Measurements from ENCODE around the gene LGALS1. TPM values are rescaled to one million over a fixed set of nuclear protein-coding genes. Genes with fewer than 3 reads are reported as not detected.

LGALS1 gene
- polyA plus RNA-seq, 1 of the 3 experiments (the other 2 are of a cell fraction): 12,045 TPM

GRCh38 chr22:37664249-37665101 lies 11.0 kb upstream of the LGALS1 start:
- no peak overlapping the region for H3K4me3 ChIP-seq (ENCODE audit: low read depth in 2 of 2, low read length in 1 of 2)
- POLR2A ChIA-PET: interaction anchor here (0.6 to 1.1 kb wide), 2 partner anchors 10 to 54 kb away, joined by 3 read pairs; no protein-coding TSS in a partner anchor
- no peak for DNase-seq
- TF ChIP-seq, protein P1, sequence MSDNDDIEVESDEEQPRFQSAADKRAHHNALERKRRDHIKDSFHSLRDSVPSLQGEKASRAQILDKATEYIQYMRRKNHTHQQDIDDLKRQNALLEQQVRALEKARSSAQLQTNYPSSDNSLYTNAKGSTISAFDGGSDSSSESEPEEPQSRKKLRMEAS (IDR thresholded peaks at IDR 0.05; ENCODE audit: low read depth): no peak
- TF ChIP-seq TCF12 (IDR thresholded peaks at IDR 0.05): no peak
- TF ChIP-seq POLR2AphosphoS5 (IDR thresholded peaks at IDR 0.05; ENCODE audit: low read depth, low read length): no peak
- TF ChIP-seq RFX5 (IDR thresholded peaks at IDR 0.05; ENCODE audit: low read length): no peak
- TF ChIP-seq, protein P2, sequence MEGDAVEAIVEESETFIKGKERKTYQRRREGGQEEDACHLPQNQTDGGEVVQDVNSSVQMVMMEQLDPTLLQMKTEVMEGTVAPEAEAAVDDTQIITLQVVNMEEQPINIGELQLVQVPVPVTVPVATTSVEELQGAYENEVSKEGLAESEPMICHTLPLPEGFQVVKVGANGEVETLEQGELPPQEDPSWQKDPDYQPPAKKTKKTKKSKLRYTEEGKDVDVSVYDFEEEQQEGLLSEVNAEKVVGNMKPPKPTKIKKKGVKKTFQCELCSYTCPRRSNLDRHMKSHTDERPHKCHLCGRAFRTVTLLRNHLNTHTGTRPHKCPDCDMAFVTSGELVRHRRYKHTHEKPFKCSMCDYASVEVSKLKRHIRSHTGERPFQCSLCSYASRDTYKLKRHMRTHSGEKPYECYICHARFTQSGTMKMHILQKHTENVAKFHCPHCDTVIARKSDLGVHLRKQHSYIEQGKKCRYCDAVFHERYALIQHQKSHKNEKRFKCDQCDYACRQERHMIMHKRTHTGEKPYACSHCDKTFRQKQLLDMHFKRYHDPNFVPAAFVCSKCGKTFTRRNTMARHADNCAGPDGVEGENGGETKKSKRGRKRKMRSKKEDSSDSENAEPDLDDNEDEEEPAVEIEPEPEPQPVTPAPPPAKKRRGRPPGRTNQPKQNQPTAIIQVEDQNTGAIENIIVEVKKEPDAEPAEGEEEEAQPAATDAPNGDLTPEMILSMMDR (IDR thresholded peaks at IDR 0.05): no peak
- TF ChIP-seq, protein P3, sequence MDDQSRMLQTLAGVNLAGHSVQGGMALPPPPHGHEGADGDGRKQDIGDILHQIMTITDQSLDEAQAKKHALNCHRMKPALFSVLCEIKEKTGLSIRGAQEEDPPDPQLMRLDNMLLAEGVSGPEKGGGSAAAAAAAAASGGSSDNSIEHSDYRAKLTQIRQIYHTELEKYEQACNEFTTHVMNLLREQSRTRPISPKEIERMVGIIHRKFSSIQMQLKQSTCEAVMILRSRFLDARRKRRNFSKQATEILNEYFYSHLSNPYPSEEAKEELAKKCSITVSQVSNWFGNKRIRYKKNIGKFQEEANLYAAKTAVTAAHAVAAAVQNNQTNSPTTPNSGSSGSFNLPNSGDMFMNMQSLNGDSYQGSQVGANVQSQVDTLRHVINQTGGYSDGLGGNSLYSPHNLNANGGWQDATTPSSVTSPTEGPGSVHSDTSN (IDR thresholded peaks at IDR 0.05): no peak
- TF ChIP-seq SMC3 (IDR thresholded peaks at IDR 0.05; ENCODE audit: low read depth, low read length): no peak
- H4K20me1 ChIP-seq (ENCODE audit: insufficient read depth): peaks cover 20% of the 10 kb centered on the region; the same call in 1 of the 2 replicates
- H3F3A ChIP-seq (replicated peaks; ENCODE audit: insufficient read depth): peaks cover 10% of the 10 kb centered on the region
- peaks cover 0 to 2% of the 10 kb centered on the region in 2 experiments for H3K36me3 ChIP-seq (replicated peaks in 1 of 2; ENCODE audit: control insufficient read depth in 1 of 2, insufficient read depth in 2 of 2, low read length in 1 of 2)
- H3K27ac ChIP-seq (ENCODE audit: low read depth in 2 of 2, low read length in 1 of 2): no peak overlapping the region
- 87% methylated on average over 16 of the region's 16 CpGs for WGBS (ENCODE audit: low lambda C conversion rate)
- H3K9me2 ChIP-seq: no peaks in the 10 kb centered on the region
- H3K79me2 ChIP-seq (ENCODE audit: insufficient read depth): peaks cover 81% of the 10 kb centered on the region
- H3K27me3 ChIP-seq (ENCODE audit: insufficient read depth): no peaks in the 10 kb centered on the region
- H3K4me2 ChIP-seq: no peak overlapping the region
- H3K9ac ChIP-seq: no peak overlapping the region
- H3K4me1 ChIP-seq (ENCODE audit: control insufficient read depth in 1 of 2, insufficient read depth in 2 of 2, low read depth in 1 of 2, low read length in 1 of 2): peaks cover 15 to 26% of the 10 kb centered on the region in 2 experiments; a peak in 3 of 4 replicates
- no peaks in the 10 kb centered on the region for H3K9me3 ChIP-seq
- CTCF ChIA-PET: interaction anchor here (8.7 to 44.3 kb wide), 2 partner anchors 18 to 31 kb away, joined by 123 to 898 read pairs; partner anchors contain the start of genes NOL12 and SH3BP1
- no peak overlapping the region for H2AFZ ChIP-seq (ENCODE audit: low read depth)

DNA sequence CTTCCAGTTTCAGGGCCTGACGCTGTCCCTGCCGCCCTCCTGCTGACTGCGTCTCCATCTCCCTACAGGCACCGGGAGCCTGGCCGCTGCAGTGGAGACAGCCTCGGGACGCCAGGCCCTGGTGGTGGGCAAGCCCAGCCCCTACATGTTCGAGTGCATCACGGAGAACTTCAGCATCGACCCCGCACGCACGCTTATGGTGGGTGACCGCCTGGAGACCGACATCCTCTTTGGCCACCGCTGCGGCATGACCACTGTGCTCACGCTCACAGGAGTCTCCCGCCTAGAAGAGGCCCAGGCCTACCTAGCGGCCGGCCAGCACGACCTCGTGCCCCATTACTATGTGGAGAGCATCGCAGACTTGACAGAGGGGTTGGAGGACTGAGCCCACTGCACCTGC lies 9.9 kb upstream of the LGALS1 start:
- H3K36me3 ChIP-seq (replicated peaks in 1 of 2; ENCODE audit: control insufficient read depth in 1 of 2, insufficient read depth in 2 of 2, low read length in 1 of 2): peaks cover 0 to 2% of the 10 kb centered on the region in 2 experiments
- no peak overlapping the region for H3K27ac ChIP-seq (ENCODE audit: low read depth in 2 of 2, low read length in 1 of 2)
- H3K4me1 ChIP-seq (ENCODE audit: control insufficient read depth in 1 of 2, insufficient read depth in 2 of 2, low read depth in 1 of 2, low read length in 1 of 2): peaks cover 11 to 16% of the 10 kb centered on the region in 2 experiments; a peak in 3 of 4 replicates
- no peak overlapping the region for H3K4me2 ChIP-seq
- peaks cover 71% of the 10 kb centered on the region for H3K79me2 ChIP-seq (ENCODE audit: insufficient read depth)
- 96% methylated on average over 18 of the region's 24 CpGs for WGBS (ENCODE audit: low lambda C conversion rate)
- ChIA-PET POLR2A (no interaction called here), CTCF (interaction anchor here (44.3 kb wide), 1 partner anchor 32 kb away, joined by 898 read pairs; the partner anchor contains the start of gene SH3BP1)
- H2AFZ ChIP-seq (ENCODE audit: low read depth): no peak overlapping the region
- H3K4me3 ChIP-seq (ENCODE audit: low read depth in 2 of 2, low read length in 1 of 2): no peak overlapping the region
- H3K9me3 ChIP-seq: no peaks in the 10 kb centered on the region
- peaks cover 10% of the 10 kb centered on the region for H3F3A ChIP-seq (replicated peaks; ENCODE audit: insufficient read depth)
- no peak overlapping the region for H3K9ac ChIP-seq
- H3K9me2 ChIP-seq: no peaks in the 10 kb centered on the region
- no peak for DNase-seq
- no peaks in the 10 kb centered on the region for H3K27me3 ChIP-seq (ENCODE audit: insufficient read depth)
- peaks cover 10% of the 10 kb centered on the region; the same call in 1 of the 2 replicates for H4K20me1 ChIP-seq (ENCODE audit: insufficient read depth)
- TF ChIP-seq, protein P4, sequence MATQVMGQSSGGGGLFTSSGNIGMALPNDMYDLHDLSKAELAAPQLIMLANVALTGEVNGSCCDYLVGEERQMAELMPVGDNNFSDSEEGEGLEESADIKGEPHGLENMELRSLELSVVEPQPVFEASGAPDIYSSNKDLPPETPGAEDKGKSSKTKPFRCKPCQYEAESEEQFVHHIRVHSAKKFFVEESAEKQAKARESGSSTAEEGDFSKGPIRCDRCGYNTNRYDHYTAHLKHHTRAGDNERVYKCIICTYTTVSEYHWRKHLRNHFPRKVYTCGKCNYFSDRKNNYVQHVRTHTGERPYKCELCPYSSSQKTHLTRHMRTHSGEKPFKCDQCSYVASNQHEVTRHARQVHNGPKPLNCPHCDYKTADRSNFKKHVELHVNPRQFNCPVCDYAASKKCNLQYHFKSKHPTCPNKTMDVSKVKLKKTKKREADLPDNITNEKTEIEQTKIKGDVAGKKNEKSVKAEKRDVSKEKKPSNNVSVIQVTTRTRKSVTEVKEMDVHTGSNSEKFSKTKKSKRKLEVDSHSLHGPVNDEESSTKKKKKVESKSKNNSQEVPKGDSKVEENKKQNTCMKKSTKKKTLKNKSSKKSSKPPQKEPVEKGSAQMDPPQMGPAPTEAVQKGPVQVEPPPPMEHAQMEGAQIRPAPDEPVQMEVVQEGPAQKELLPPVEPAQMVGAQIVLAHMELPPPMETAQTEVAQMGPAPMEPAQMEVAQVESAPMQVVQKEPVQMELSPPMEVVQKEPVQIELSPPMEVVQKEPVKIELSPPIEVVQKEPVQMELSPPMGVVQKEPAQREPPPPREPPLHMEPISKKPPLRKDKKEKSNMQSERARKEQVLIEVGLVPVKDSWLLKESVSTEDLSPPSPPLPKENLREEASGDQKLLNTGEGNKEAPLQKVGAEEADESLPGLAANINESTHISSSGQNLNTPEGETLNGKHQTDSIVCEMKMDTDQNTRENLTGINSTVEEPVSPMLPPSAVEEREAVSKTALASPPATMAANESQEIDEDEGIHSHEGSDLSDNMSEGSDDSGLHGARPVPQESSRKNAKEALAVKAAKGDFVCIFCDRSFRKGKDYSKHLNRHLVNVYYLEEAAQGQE (IDR thresholded peaks at IDR 0.05; ENCODE audit: low read depth, low read length): no peak
- TF ChIP-seq GABPA (IDR thresholded peaks at IDR 0.05; ENCODE audit: low read depth): no peak
- TF ChIP-seq RAD21 (IDR thresholded peaks at IDR 0.05; ENCODE audit: low read length): no peak
- TF ChIP-seq NRF1 (IDR thresholded peaks at IDR 0.05; ENCODE audit: low read depth, low read length): no peak
- no peak for TF ChIP-seq TCF12 (IDR thresholded peaks at IDR 0.05)
- no peak for TF ChIP-seq SMC3 (IDR thresholded peaks at IDR 0.05; ENCODE audit: low read depth, low read length)
- TF ChIP-seq, protein P5, sequence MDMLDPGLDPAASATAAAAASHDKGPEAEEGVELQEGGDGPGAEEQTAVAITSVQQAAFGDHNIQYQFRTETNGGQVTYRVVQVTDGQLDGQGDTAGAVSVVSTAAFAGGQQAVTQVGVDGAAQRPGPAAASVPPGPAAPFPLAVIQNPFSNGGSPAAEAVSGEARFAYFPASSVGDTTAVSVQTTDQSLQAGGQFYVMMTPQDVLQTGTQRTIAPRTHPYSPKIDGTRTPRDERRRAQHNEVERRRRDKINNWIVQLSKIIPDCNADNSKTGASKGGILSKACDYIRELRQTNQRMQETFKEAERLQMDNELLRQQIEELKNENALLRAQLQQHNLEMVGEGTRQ (IDR thresholded peaks at IDR 0.05; ENCODE audit: borderline replicate concordance, low read depth, low read length): no peak
- TF ChIP-seq FOSL2 (IDR thresholded peaks at IDR 0.05; ENCODE audit: borderline replicate concordance, low read depth): no peak
- no peak for TF ChIP-seq USF1 (IDR thresholded peaks at IDR 0.05; ENCODE audit: borderline replicate concordance, low read depth)
- TF ChIP-seq RFX5 (IDR thresholded peaks at IDR 0.05; ENCODE audit: low read length): no peak
